GM12878 (cell line): ENCODE results near the gene PAEP. TPM values are rescaled to one million over a fixed set of nuclear protein-coding genes. Genes with fewer than 3 reads are reported as not detected.
"Not testable (repeated sequence)": the region's sequence is repeated elsewhere in the genome, so short reads cannot be mapped to it uniquely, and the experiment has no call there.

ENCODE experiments used
- ATAC-seq: fragments of 200-7000 bp; cut with Tn5 transposase; 3 replicates; pipeline ENCODE4 v1.9.1; 2020; ENCODE audit warnings: mild to moderate bottlenecking, moderate library complexity
- BruUV-seq: library from RNA; stranded (reverse); fragments of 400-500 nt; replicated peaks from 2 replicates; lab custom pipeline; 2021; lab: Mats Ljungman, UMichigan
- CTCF ChIA-PET: fragments of 300-600 bp; sonication (Branson Sonifier 250); formaldehyde crosslinking; extraction: SDS; loops from one replicate; lab custom pipeline; 2021; ENCODE audit warnings: inconsistent platforms; lab: Yijun Ruan, JAX
- POLR2A ChIA-PET: fragments of 350-600 bp; formaldehyde crosslinking; extraction: SDS; loops from one replicate; lab custom pipeline; 2021; ENCODE audit warnings: inconsistent platforms; lab: Charles Lee
- RAD21 ChIA-PET: fragments of 300-600 bp; sonication (Branson Sonifier 250); formaldehyde crosslinking; loops from one replicate; lab custom pipeline; 2023; ENCODE audit warnings: antibody characterized with exemption; ENCODE audit not compliant: unreplicated experiment; lab: Charles Lee
- SMC1A ChIA-PET: fragments of 300-600 bp; sonication (Branson Sonifier 250); formaldehyde crosslinking; loops from one replicate; lab custom pipeline; 2023; ENCODE audit not compliant: unreplicated experiment, uncharacterized antibody; lab: Charles Lee
- DNase-seq: peaks from one replicate; pipeline ENCODE4 v3.0.0-alpha.2; 2011; ENCODE audit warnings: low read depth, low spot score
- FAIRE-seq: peaks from 3 replicates; lab custom pipeline; 2011; peaks lifted over from hg19 to GRCh38; lab: Jason Lieb, UNC
- H2AFZ ChIP-seq: 2 replicates; pipeline ENCODE4 v1.6.0; 2011; ENCODE audit warnings: low read depth, low read length, control low read depth; ENCODE audit not compliant: control insufficient read depth
- H3K27ac ChIP-seq: 2 replicates; pipeline ENCODE4 v1.5.1; 2011; ENCODE audit warnings: control low read depth; ENCODE audit not compliant: control insufficient read depth, insufficient read depth
- H3K27me3 ChIP-seq, 2 experiments: replicated peaks in 1 of 2; 2 replicates each; pipeline versions ENCODE4 v1.6.0 to v1.6.1; 2011; ENCODE audit warnings: low read length in 1 of 2; ENCODE audit not compliant: control insufficient read depth in 2 of 2, insufficient read depth in 2 of 2
- H3K36me3 ChIP-seq, 2 experiments: 2 replicates each; pipeline ENCODE4 v1.5.1; 2011; ENCODE audit warnings: low read length in 1 of 2; ENCODE audit not compliant: control insufficient read depth in 2 of 2, insufficient read depth in 2 of 2
- H3K4me1 ChIP-seq: 2 replicates; pipeline ENCODE4 v1.6.1; 2011; ENCODE audit warnings: mild to moderate bottlenecking, low read length, moderate library complexity, mixed read lengths; ENCODE audit not compliant: control insufficient read depth, insufficient read depth
- H3K4me2 ChIP-seq: 2 replicates; pipeline ENCODE4 v1.6.0; 2011; ENCODE audit warnings: control low read depth; ENCODE audit not compliant: control insufficient read depth, insufficient read depth
- H3K4me3 ChIP-seq: fragments of 200-600 bp; sonication (generic); 2 replicates; pipeline ENCODE4 v1.5.1; 2016
- H3K79me2 ChIP-seq: 2 replicates; pipeline ENCODE4 v1.6.0; 2011; ENCODE audit warnings: low read length; ENCODE audit not compliant: control insufficient read depth, insufficient read depth
- H3K9ac ChIP-seq: 2 replicates; pipeline ENCODE4 v1.8.0; 2011; ENCODE audit warnings: low read length, control low read depth, mixed read lengths; ENCODE audit not compliant: control insufficient read depth, insufficient read depth
- H3K9me3 ChIP-seq: replicated peaks from 3 replicates; pipeline ENCODE4 v1.5.1; 2011; ENCODE audit warnings: mild to moderate bottlenecking, low read length; ENCODE audit not compliant: control insufficient read depth, insufficient read depth
- H4K20me1 ChIP-seq: 2 replicates; pipeline ENCODE4 v1.6.0; 2011; ENCODE audit not compliant: control insufficient read depth, insufficient read depth
- CREB1 ChIP-seq: IDR thresholded peaks from 2 replicates; pipeline ENCODE4 v1.6.1; 2012; ENCODE audit warnings: low read depth, mild to moderate bottlenecking, inconsistent platforms
- KLF5 ChIP-seq: fragments of 450-650 bp; IDR thresholded peaks from 2 replicates; pipeline ENCODE4 v1.6.1; 2014; ENCODE audit warnings: mild to moderate bottlenecking; ENCODE audit not compliant: partially characterized antibody
- POLR2AphosphoS5 ChIP-seq: IDR thresholded peaks from 2 replicates; pipeline ENCODE4 v1.6.1; 2011; ENCODE audit warnings: mild to moderate bottlenecking, low read length, inconsistent platforms
- PRDM15 ChIP-seq: fragments of 450-650 bp; formaldehyde crosslinking; IDR thresholded peaks from 2 replicates; pipeline ENCODE4 v1.4.0; 2020; ENCODE audit warnings: mild to moderate bottlenecking, moderate library complexity
- SREBF1 ChIP-seq: IDR thresholded peaks from 2 replicates; pipeline ENCODE4 v1.6.1; 2012; ENCODE audit warnings: mild to moderate bottlenecking, low read length
- TARDBP ChIP-seq: IDR thresholded peaks from 2 replicates; pipeline ENCODE4 v1.6.1; 2016; ENCODE audit warnings: borderline replicate concordance
- WGBS: methylation state at CpG from one replicate; pipeline ENCODE4 v1.1.6; 2016; ENCODE audit warnings: low lambda C conversion rate; ENCODE audit not compliant: insufficient replicate concordance, insufficient coverage; ENCODE audit errors: missing lambda C conversion rate; 5-methylcytosine and 5-hydroxymethylcytosine counted together
- in situ Hi-C: fragments of 300-500 bp; cut with MboI; formaldehyde crosslinking; loops from 9 replicates; pipeline ENCODE4 v1.14.3; 2018; ENCODE audit warnings: mixed read lengths
- intact Hi-C: fragments of 100-400 bp; cut with micrococcal nuclease; formaldehyde crosslinking; loops from one replicate; pipeline ENCODE4 v1.14.2; 2022; ENCODE audit not compliant: unreplicated experiment
- polyA plus RNA-seq, 11 experiments: library from polyadenylated mRNA; depleted of rRNA in 4 of 11; unstranded in 6 of 11; stranded (reverse) in 5 of 11; fragments of >200 nt; fragmentation: Nextera tagmentation in 4 of 11; fragmentation: Illumina TruSeq in 1 of 11; extraction: Ambion mirVana in 4 of 11; extraction: Trizol in 1 of 11; gene quantifications; 1 replicate in 1 of 11; 2 replicates in 10 of 11; pipeline versions ENCODE4 v1.2.1 to v1.2.3, GENCODE V29; 2011 to 2016; ENCODE audit warnings: inconsistent platforms in 2 of 11, missing spikeins in 2 of 11, low read depth in 1 of 11
- total RNA-seq, 4 experiments: library from RNA; depleted of rRNA in 3 of 4; stranded (reverse); fragments of >200 nt in 3 of 4; fragmentation: Illumina TruSeq in 1 of 4; extraction: Trizol in 1 of 4; gene quantifications; 2 replicates each; pipeline versions ENCODE4 v1.2.1 to v1.2.3, GENCODE V29; 2013 to 2021
- TF ChIP-seq, protein P1 (sequence below): IDR thresholded peaks from 2 replicates; pipeline ENCODE4 v1.6.1; 2012; ENCODE audit warnings: low read depth, low read length, improper control_type of control experiment

Gene PAEP
- total and polyA plus RNA-seq, 10 of the 15 experiments (the other 5 are each of a cell fraction or from before 2014, with no cell fraction given) = not detected

GRCh38 chr9:135547756-135548736 lies 13.5 kb upstream of the PAEP start:
- no peak for TF ChIP-seq CREB1
- TF ChIP-seq, protein P1, sequence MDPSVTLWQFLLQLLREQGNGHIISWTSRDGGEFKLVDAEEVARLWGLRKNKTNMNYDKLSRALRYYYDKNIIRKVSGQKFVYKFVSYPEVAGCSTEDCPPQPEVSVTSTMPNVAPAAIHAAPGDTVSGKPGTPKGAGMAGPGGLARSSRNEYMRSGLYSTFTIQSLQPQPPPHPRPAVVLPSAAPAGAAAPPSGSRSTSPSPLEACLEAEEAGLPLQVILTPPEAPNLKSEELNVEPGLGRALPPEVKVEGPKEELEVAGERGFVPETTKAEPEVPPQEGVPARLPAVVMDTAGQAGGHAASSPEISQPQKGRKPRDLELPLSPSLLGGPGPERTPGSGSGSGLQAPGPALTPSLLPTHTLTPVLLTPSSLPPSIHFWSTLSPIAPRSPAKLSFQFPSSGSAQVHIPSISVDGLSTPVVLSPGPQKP = no peak
- TF ChIP-seq SREBF1 = no peak
- no peak for TF ChIP-seq PRDM15 (CRISPR knock-in tag)
- TF ChIP-seq KLF5 = no peak
- no peak for TF ChIP-seq POLR2AphosphoS5
- TF ChIP-seq TARDBP = no peak
- ChIA-PET SMC1A (no interaction called here), CTCF (no interaction called here), POLR2A (interaction anchor here (0.6 kb wide), 1 partner anchor 427 kb away, joined by 3 read pairs; no protein-coding TSS in a partner anchor), RAD21 (no interaction called here)
- Histone ChIP-seq H3K4me2 (no peak overlapping the region), H2AFZ (no peak overlapping the region), H3K4me3 (no peak overlapping the region), H3K9me3 (no peaks in the 10 kb centered on the region), H3K36me3 (no peaks in the 10 kb centered on the region), H3K79me2 (no peaks in the 10 kb centered on the region), H3K4me1 (no peaks in the 10 kb centered on the region), H4K20me1 (no peaks in the 10 kb centered on the region), H3K9ac (no peak overlapping the region), H3K27me3 (no peaks in the 10 kb centered on the region), H3K27ac (no peak overlapping the region)
- WGBS = 23% methylated on average over 26 of the region's 28 CpGs
- no peak for FAIRE-seq
- DNase-seq = no peak
- intact Hi-C loops = no loop called here
- in situ Hi-C loops = no loop called here
- no TSS peak for BruUV-seq
- ATAC-seq = no peak

DNA sequence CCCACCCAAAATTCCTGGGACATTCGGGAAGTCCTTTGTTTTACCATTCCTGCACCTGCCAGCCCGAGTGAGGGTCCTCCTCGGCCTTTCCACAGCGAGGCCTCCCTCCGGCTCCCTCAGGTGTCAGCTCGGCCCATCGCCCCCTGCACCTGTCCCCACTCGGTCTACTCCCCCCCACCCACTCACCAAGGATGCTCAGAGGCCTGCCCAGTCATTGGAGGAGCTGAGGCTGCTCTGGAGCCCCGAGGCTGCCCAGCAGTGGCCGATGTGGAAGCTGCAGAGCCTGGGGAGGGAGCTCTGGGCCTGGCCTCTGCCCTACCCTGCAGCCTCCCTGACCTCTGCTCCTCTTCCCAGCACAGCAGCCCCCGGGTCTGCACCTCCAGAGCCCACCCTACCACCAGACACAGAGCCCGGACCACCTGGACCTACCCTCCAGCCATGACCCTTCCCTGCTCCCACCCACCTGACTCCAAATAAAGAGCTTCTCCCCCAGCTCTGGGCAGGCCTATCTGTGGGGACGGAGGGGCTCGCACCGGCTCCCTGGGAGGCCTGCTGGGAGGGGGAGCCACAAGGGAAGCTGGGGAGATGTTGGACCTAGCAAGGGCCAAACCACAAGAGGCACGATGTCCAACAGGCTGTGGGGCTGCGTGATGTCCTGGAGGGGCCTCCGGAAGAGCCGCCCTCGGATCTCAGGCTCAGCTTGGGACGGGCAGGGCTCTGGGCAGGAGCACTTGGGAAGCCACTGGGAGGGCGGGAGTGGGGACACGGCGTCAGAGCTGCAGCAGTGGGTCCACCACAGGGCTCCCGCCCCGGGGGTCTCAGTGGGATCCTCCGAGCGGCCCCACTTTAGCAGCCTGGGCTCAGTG lies 11.8 kb upstream of the PAEP start:
- H3K36me3 ChIP-seq, BruUV-seq, H3K4me2 ChIP-seq, in situ Hi-C loops, H3K4me1 ChIP-seq, POLR2A ChIA-PET, H3K27me3 ChIP-seq, DNase-seq, H3K79me2 ChIP-seq, CTCF ChIA-PET, RAD21 ChIA-PET, H3K9ac ChIP-seq, FAIRE-seq, H2AFZ ChIP-seq, H3K27ac ChIP-seq, SMC1A ChIA-PET, H3K4me3 ChIP-seq, ATAC-seq, H3K9me3 ChIP-seq, intact Hi-C loops, H4K20me1 ChIP-seq: not testable (repeated sequence)
- 44% methylated on average over 18 of the region's 28 CpGs for WGBS
